ENCODE results near the gene NUP62CL.

DNA sequence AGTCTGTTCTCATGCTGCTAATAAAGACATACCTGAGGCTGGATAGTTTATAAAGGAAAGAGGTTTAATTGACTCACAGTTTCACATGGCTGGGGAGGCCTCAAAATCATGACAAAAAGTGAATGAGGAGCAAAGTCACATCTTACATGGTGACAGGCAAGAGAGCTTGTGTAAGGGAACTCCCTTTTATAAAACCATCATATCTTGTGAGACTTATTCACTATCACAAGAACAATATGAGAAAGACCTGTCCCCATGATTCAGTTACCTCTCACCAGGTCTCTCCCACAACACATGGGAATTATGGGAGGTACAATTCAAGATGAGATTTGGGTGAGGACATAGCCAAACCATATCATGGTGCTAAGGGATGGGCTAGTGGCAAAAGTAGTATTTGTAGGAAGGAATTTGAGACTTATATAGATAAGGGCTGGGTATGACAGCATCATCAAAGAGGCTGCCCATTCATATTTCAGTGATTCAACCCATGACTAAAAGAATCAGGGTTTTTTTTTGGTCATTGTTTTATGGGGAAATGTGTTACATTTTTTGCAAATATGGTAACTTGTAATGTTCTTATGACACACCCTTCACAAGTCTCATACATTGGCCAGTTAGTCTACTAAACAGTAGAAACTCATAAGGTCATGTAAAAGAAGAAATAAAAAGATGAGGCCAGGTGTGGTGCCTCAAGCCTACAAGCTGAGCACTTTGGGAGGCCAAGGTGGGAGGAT lies 34.7 kb downstream of the NUP62CL start:
- TF ChIP-seq, protein P1, sequence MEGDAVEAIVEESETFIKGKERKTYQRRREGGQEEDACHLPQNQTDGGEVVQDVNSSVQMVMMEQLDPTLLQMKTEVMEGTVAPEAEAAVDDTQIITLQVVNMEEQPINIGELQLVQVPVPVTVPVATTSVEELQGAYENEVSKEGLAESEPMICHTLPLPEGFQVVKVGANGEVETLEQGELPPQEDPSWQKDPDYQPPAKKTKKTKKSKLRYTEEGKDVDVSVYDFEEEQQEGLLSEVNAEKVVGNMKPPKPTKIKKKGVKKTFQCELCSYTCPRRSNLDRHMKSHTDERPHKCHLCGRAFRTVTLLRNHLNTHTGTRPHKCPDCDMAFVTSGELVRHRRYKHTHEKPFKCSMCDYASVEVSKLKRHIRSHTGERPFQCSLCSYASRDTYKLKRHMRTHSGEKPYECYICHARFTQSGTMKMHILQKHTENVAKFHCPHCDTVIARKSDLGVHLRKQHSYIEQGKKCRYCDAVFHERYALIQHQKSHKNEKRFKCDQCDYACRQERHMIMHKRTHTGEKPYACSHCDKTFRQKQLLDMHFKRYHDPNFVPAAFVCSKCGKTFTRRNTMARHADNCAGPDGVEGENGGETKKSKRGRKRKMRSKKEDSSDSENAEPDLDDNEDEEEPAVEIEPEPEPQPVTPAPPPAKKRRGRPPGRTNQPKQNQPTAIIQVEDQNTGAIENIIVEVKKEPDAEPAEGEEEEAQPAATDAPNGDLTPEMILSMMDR (IDR thresholded peaks at IDR 0.05): no peak
- no peak for TF ChIP-seq EZH2 (IDR thresholded peaks at IDR 0.05; ENCODE audit: borderline replicate concordance, insufficient read depth, low read depth, low read length, poor library complexity, severe bottlenecking)

Data from B cell (primary cell).